ENCODE measurements around the gene GABRA4. TPM values are rescaled to one million over a fixed set of nuclear protein-coding genes. Genes with fewer than 3 reads are reported as not detected.

GABRA4 gene
- total and polyA plus RNA-seq, 2 donors (not counting 1 experiment from before 2014, with no cell fraction given), result not detected

DNA sequence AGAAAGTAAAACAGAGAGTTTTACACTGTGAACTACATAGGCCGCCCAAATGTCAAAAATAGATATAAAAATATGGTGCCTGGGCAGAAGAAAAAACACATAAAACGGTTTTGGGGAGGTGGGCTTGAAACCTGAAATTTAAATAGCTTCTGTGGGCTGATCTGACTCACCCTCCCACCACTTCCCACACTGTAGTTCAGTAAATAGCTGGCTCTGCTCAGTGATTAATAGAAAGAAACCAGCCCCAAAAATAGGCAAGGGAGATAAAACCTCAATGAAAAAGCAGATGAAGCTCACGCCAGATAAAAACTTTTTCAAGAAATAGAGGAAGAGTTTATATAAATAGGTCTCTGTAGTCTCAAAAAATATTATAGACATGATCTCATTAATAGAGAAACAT, 71.2 kb downstream of the GABRA4 start:
- no peaks in the 10 kb centered on the region for H3K27me3 ChIP-seq (replicated peaks in 1 of 4; ENCODE audit: control extremely low read depth in 1 of 4, control insufficient read depth in 3 of 4, insufficient read depth in 4 of 4, low read length in 3 of 4)
- H3K9ac ChIP-seq (ENCODE audit: low read length), result no peak overlapping the region
- no peaks in the 10 kb centered on the region for H4K20me1 ChIP-seq (ENCODE audit: control insufficient read depth, insufficient read depth, low read length, poor library complexity, severe bottlenecking)
- DNase-seq (no peak), ATAC-seq (ENCODE audit: low read depth) (no peak)
- no peak overlapping the region for H2AFZ ChIP-seq (ENCODE audit: insufficient read depth, low read depth, low read length, poor library complexity, severe bottlenecking)
- POLR2A ChIA-PET, result no interaction called here
- no peaks in the 10 kb centered on the region for H3K4me1 Mint-ChIP-seq
- H3K9me3 Mint-ChIP-seq (ENCODE audit: insufficient read depth), result no peaks in the 10 kb centered on the region
- CTCF ChIA-PET, result no interaction called here
- no peak overlapping the region for H3K27ac Mint-ChIP-seq
- H3K27ac ChIP-seq (ENCODE audit: low read length in 2 of 2), result no peak overlapping the region
- TF ChIP-seq, protein P1, sequence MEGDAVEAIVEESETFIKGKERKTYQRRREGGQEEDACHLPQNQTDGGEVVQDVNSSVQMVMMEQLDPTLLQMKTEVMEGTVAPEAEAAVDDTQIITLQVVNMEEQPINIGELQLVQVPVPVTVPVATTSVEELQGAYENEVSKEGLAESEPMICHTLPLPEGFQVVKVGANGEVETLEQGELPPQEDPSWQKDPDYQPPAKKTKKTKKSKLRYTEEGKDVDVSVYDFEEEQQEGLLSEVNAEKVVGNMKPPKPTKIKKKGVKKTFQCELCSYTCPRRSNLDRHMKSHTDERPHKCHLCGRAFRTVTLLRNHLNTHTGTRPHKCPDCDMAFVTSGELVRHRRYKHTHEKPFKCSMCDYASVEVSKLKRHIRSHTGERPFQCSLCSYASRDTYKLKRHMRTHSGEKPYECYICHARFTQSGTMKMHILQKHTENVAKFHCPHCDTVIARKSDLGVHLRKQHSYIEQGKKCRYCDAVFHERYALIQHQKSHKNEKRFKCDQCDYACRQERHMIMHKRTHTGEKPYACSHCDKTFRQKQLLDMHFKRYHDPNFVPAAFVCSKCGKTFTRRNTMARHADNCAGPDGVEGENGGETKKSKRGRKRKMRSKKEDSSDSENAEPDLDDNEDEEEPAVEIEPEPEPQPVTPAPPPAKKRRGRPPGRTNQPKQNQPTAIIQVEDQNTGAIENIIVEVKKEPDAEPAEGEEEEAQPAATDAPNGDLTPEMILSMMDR (IDR thresholded peaks at IDR 0.05), result no peak
- TF ChIP-seq EZH2 (IDR thresholded peaks at IDR 0.05; ENCODE audit: borderline replicate concordance, insufficient read depth, low read depth, low read length, poor library complexity, severe bottlenecking), result no peak
- H3K4me2 ChIP-seq (replicated peaks; ENCODE audit: low read depth, low read length, poor library complexity, severe bottlenecking), result no peak overlapping the region
- H3K79me2 ChIP-seq (ENCODE audit: control insufficient read depth, insufficient read depth, low read length), result no peaks in the 10 kb centered on the region
- WGBS (ENCODE audit: insufficient coverage), result no CpG with 5 or more reads among the region's 3 CpGs
- H3K27me3 Mint-ChIP-seq, result no peaks in the 10 kb centered on the region
- no peaks in the 10 kb centered on the region for H3K9me3 ChIP-seq (ENCODE audit: control extremely low read depth in 1 of 3, control insufficient read depth in 2 of 3, insufficient read depth in 1 of 3, low read length in 2 of 3)
- H3K4me1 ChIP-seq (ENCODE audit: control insufficient read depth in 2 of 2, insufficient read depth in 2 of 2, low read length in 2 of 2), result no peaks in the 10 kb centered on the region
- no peaks in the 10 kb centered on the region for H3K36me3 ChIP-seq (replicated peaks in 1 of 2; ENCODE audit: control extremely low read depth in 1 of 2, control insufficient read depth in 1 of 2, extremely low read depth in 1 of 2, insufficient read depth in 2 of 2, low read length in 1 of 2)
- H3K4me3 ChIP-seq (ENCODE audit: control extremely low read depth in 1 of 5, extremely low read depth in 1 of 5, insufficient read depth in 1 of 5, low read depth in 2 of 5, low read length in 4 of 5), result no peak overlapping the region
- intact Hi-C loops (cut with micrococcal nuclease), result no loop called here
- no peak overlapping the region for H3K4me3 Mint-ChIP-seq

DNA sequence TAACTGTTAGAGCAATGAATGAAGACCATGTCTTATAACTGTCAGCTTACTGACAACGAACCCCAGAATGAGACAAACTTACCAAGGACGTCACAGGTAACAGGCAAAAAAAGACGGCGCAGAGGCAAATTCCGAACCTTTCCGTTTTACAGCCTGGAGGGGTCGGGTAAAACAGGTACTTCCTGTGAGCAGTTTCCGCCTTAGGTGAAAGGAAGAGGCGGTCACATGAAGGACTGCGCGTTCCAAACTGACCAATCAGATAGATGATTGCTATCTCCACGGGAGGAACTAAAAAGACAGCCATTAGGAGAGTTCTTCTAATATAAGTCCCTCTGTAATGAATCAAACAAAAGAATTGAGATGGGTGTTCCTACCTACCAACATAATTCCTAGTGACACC, 84.3 kb downstream of the GABRA4 start, which contains the start of gene COX7B2:
Gene COX7B2 (minus strand): TSS at position 168 of the 400 bp plus-strand sequence. CDS start 174,053 bp downstream, outside the sequence.
- no peak within 1 kb of the TSS for H2AFZ ChIP-seq (ENCODE audit: insufficient read depth, low read depth, low read length, poor library complexity, severe bottlenecking)
- POLR2A ChIA-PET, result no interaction called here
- Mint-ChIP-seq H3K9me3 (ENCODE audit: insufficient read depth) (no peaks in the 10 kb centered on the region), H3K4me3 (no peak within 1 kb of the TSS), H3K27me3 (no peaks in the 10 kb centered on the region), H3K27ac (no peak within 1 kb of the TSS), H3K4me1 (no peaks in the 10 kb centered on the region)
- ATAC-seq (ENCODE audit: low read depth), result no peak
- no peak within 1 kb of the TSS for H3K27ac ChIP-seq (ENCODE audit: low read length in 2 of 2)
- no peaks in the 10 kb centered on the region for H3K4me1 ChIP-seq (ENCODE audit: control insufficient read depth in 2 of 2, insufficient read depth in 2 of 2, low read length in 2 of 2)
- no peak for DNase-seq
- no peaks in the 10 kb centered on the region for H4K20me1 ChIP-seq (ENCODE audit: control insufficient read depth, insufficient read depth, low read length, poor library complexity, severe bottlenecking)
- WGBS (ENCODE audit: insufficient coverage), result 98% methylated on average over 7 of the region's 12 CpGs
- H3K9ac ChIP-seq (ENCODE audit: low read length), result no peak within 1 kb of the TSS
- no peaks in the 10 kb centered on the region for H3K36me3 ChIP-seq (replicated peaks in 1 of 2; ENCODE audit: control extremely low read depth in 1 of 2, control insufficient read depth in 1 of 2, extremely low read depth in 1 of 2, insufficient read depth in 2 of 2, low read length in 1 of 2)
- no peaks in the 10 kb centered on the region for H3K79me2 ChIP-seq (ENCODE audit: control insufficient read depth, insufficient read depth, low read length)
- TF ChIP-seq, protein P1 (IDR thresholded peaks at IDR 0.05), result no peak
- no peak for TF ChIP-seq EZH2 (IDR thresholded peaks at IDR 0.05; ENCODE audit: borderline replicate concordance, insufficient read depth, low read depth, low read length, poor library complexity, severe bottlenecking)
- intact Hi-C loops (cut with micrococcal nuclease), result no loop called here
- H3K4me2 ChIP-seq (replicated peaks; ENCODE audit: low read depth, low read length, poor library complexity, severe bottlenecking), result no peak within 1 kb of the TSS
- CTCF ChIA-PET, result no interaction called here
- H3K9me3 ChIP-seq (ENCODE audit: control extremely low read depth in 1 of 3, control insufficient read depth in 2 of 3, insufficient read depth in 1 of 3, low read length in 2 of 3), result peaks cover 0 to 4% (median 0%) of the 10 kb centered on the region in 3 donors
- H3K27me3 ChIP-seq (replicated peaks in 1 of 4; ENCODE audit: control extremely low read depth in 1 of 4, control insufficient read depth in 3 of 4, insufficient read depth in 4 of 4, low read length in 3 of 4), result no peaks in the 10 kb centered on the region
- no peak within 1 kb of the TSS for H3K4me3 ChIP-seq (ENCODE audit: control extremely low read depth in 1 of 5, extremely low read depth in 1 of 5, insufficient read depth in 1 of 5, low read depth in 2 of 5, low read length in 4 of 5)
